ENCODE measurements around the gene CNTNAP2.

DNA sequence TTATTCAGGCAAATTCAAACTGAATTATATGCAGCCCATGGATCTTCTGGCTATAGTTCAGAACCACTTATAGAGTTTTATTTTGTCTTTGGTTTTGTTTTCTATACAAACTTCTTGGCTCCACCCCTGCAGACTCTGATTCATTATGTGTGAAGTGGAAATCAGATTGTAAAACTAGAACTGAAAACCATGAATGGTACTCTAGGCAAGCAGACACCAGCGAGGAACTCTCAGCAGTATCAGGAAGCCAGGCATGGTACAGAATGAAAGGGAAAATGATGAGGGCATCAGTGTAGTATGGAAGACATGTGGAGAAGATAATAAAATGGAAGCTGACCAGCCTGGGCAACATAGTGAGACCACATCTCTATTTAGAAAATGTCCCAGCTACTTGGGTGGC lies 1447.1 kb downstream of the CNTNAP2 start:
- TF ChIP-seq, protein P1, sequence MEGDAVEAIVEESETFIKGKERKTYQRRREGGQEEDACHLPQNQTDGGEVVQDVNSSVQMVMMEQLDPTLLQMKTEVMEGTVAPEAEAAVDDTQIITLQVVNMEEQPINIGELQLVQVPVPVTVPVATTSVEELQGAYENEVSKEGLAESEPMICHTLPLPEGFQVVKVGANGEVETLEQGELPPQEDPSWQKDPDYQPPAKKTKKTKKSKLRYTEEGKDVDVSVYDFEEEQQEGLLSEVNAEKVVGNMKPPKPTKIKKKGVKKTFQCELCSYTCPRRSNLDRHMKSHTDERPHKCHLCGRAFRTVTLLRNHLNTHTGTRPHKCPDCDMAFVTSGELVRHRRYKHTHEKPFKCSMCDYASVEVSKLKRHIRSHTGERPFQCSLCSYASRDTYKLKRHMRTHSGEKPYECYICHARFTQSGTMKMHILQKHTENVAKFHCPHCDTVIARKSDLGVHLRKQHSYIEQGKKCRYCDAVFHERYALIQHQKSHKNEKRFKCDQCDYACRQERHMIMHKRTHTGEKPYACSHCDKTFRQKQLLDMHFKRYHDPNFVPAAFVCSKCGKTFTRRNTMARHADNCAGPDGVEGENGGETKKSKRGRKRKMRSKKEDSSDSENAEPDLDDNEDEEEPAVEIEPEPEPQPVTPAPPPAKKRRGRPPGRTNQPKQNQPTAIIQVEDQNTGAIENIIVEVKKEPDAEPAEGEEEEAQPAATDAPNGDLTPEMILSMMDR (tag by site-specific recombination; IDR thresholded peaks at IDR 0.05) = no peak
- TF ChIP-seq, protein P2, sequence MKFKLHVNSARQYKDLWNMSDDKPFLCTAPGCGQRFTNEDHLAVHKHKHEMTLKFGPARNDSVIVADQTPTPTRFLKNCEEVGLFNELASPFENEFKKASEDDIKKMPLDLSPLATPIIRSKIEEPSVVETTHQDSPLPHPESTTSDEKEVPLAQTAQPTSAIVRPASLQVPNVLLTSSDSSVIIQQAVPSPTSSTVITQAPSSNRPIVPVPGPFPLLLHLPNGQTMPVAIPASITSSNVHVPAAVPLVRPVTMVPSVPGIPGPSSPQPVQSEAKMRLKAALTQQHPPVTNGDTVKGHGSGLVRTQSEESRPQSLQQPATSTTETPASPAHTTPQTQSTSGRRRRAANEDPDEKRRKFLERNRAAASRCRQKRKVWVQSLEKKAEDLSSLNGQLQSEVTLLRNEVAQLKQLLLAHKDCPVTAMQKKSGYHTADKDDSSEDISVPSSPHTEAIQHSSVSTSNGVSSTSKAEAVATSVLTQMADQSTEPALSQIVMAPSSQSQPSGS (tag by site-specific recombination; IDR thresholded peaks at IDR 0.05; ENCODE audit: low read depth) = no peak
